ENCODE measurements around the gene BSN. TPM values are rescaled to one million over a fixed set of nuclear protein-coding genes. Genes with fewer than 3 reads are reported as not detected.

The BSN gene
- total RNA-seq, 2 donors from 2014 or later = 0.13 to 0.22 TPM

DNA sequence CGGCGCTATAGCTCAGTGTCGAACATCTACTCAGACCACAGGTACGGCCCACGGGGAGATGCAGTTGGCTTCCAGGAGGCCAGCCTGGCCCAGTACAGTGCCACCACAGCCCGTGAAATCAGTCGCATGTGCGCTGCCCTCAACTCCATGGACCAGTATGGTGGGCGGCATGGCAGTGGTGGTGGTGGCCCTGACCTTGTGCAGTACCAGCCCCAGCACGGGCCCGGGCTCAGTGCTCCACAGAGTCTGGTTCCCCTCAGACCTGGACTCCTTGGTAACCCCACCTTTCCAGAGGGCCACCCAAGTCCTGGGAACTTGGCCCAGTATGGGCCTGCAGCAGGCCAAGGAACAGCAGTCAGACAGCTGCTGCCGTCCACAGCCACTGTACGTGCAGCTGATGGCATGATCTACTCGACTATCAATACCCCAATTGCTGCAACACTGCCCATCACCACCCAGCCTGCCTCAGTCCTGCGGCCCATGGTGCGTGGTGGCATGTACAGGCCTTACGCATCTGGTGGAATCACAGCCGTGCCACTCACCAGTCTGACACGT, 101.5 kb downstream of the BSN start:
- no peaks in the 10 kb centered on the region for H3K36me3 Mint-ChIP-seq (ENCODE audit: low read depth)
- no peak for ATAC-seq (replicated peaks)
- no peaks in the 10 kb centered on the region for H3K4me1 Mint-ChIP-seq
- no peak overlapping the region for H3K4me3 Mint-ChIP-seq
- no peak overlapping the region for H3K27ac Mint-ChIP-seq
- H3K27me3 Mint-ChIP-seq = no peaks in the 10 kb centered on the region
- H3K9me3 Mint-ChIP-seq = no peaks in the 10 kb centered on the region

DNA sequence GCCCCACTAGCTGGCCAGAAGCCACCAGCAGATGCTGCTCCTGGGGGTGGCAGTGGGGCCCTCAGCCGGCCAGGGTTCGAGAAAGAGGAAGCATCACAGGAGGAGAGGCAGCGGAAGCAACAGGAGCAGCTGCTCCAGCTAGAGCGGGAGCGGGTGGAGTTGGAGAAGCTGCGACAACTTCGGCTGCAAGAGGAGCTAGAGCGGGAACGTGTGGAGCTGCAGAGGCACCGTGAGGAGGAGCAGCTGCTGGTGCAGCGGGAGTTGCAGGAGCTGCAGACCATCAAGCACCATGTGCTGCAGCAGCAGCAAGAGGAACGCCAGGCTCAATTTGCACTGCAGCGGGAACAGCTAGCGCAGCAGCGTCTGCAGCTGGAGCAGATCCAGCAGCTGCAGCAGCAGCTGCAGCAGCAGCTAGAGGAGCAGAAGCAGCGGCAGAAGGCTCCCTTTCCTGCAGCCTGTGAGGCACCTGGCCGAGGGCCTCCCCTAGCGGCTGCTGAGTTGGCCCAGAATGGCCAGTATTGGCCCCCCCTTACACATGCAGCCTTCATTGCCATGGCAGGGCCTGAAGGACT, 102.3 kb downstream of the BSN start:
- Mint-ChIP-seq H3K4me3 (no peak overlapping the region), H3K9me3 (no peaks in the 10 kb centered on the region), H3K27ac (no peak overlapping the region), H3K4me1 (no peaks in the 10 kb centered on the region), H3K27me3 (no peaks in the 10 kb centered on the region), H3K36me3 (ENCODE audit: low read depth) (no peaks in the 10 kb centered on the region)
- no peak for ATAC-seq (replicated peaks)

DNA sequence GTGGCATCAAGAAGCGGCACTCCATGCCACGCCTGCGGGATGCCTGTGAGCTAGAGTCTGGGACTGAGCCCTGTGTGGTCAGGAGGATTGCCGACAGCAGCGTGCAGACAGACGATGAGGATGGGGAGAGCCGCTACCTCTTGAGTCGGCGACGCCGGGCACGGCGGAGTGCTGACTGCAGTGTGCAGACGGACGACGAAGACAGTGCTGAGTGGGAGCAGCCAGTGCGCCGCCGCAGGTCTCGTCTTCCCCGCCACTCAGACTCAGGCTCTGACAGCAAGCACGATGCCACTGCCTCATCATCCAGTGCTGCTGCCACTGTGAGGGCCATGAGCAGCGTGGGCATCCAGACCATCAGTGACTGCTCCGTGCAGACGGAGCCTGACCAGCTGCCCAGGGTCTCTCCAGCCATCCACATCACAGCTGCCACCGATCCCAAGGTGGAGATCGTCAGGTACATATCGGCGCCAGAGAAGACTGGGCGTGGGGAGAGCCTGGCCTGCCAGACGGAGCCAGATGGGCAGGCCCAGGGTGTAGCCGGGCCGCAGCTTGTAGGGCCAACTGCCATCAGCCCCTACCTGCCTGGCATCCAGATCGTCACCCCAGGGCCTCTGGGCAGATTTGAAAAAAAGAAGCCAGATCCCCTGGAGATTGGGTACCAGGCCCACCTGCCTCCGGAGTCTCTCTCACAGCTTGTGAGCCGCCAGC, 103.1 kb downstream of the BSN start:
- H3K27me3 Mint-ChIP-seq = no peaks in the 10 kb centered on the region
- H3K4me3 Mint-ChIP-seq = no peak overlapping the region
- no peak for ATAC-seq (replicated peaks)
- no peaks in the 10 kb centered on the region for H3K9me3 Mint-ChIP-seq
- no peaks in the 10 kb centered on the region for H3K36me3 Mint-ChIP-seq (ENCODE audit: low read depth)
- no peaks in the 10 kb centered on the region for H3K4me1 Mint-ChIP-seq
- H3K27ac Mint-ChIP-seq = no peak overlapping the region

DNA sequence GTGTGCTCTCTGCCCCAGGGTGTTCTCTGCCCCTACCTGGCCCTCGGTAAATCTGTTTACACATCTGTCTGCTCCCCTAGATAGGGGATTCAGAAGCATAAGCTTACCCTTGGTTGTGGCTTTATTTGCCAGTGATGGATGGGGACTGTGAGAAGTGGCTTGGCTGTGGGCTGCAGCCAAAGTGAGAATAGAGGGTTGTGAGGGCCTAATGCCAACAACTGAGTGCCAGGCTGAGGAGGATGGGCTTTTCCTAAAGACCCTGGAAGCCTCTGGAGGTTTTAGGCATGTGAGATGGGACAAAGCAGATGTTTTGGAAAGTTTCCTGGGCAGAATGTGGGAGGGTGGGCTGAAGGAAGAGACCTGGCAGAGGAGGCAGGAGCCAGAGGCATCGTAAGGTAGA, 104.4 kb downstream of the BSN start:
- Mint-ChIP-seq H3K36me3 (ENCODE audit: low read depth) (no peaks in the 10 kb centered on the region), H3K4me3 (no peak overlapping the region), H3K27me3 (no peaks in the 10 kb centered on the region), H3K9me3 (no peaks in the 10 kb centered on the region), H3K27ac (no peak overlapping the region), H3K4me1 (no peaks in the 10 kb centered on the region)
- ATAC-seq (replicated peaks) = no peak

DNA sequence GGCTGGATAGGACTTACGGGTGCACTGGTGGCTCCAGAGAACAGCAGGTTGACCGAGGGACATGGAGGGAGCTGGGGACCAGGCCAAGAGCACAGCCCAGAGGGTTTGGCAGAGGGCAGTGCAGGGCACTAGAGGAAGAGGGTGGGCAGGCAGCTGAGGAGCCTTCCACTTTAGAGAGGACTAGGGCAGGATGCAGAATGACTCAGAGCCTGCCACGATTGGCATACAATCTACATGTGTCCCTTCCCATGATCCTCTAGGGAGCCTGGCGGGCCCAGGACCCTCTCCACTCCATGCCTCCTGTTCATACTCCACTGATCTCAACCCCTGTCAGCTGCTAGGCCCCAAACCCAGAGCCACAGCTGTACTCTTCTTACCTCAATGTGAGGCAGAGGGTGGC, 105.5 kb downstream of the BSN start:
- Mint-ChIP-seq H3K4me1 (no peaks in the 10 kb centered on the region), H3K36me3 (ENCODE audit: low read depth) (no peaks in the 10 kb centered on the region), H3K27ac (no peak overlapping the region), H3K4me3 (no peak overlapping the region), H3K9me3 (no peaks in the 10 kb centered on the region), H3K27me3 (no peaks in the 10 kb centered on the region)
- ATAC-seq (replicated peaks) = no peak

DNA sequence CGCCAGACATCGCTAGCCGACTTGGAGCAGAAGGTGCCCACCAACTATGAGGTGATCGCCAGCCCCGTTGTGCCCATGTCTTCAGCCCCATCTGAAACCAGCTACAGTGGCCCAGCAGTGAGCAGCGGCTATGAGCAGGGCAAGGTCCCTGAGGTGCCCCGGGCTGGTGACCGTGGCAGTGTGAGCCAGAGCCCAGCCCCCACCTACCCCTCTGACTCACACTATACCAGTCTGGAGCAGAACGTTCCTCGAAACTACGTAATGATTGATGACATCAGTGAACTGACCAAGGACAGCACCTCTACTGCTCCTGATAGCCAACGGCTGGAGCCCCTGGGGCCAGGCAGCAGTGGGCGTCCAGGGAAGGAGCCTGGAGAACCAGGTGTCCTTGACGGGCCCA, 107.0 kb downstream of the BSN start:
- Mint-ChIP-seq H3K27me3 (no peaks in the 10 kb centered on the region), H3K4me1 (no peaks in the 10 kb centered on the region), H3K9me3 (no peaks in the 10 kb centered on the region), H3K4me3 (no peak overlapping the region), H3K27ac (no peak overlapping the region), H3K36me3 (ENCODE audit: low read depth) (no peaks in the 10 kb centered on the region)
- no peak for ATAC-seq (replicated peaks)

DNA sequence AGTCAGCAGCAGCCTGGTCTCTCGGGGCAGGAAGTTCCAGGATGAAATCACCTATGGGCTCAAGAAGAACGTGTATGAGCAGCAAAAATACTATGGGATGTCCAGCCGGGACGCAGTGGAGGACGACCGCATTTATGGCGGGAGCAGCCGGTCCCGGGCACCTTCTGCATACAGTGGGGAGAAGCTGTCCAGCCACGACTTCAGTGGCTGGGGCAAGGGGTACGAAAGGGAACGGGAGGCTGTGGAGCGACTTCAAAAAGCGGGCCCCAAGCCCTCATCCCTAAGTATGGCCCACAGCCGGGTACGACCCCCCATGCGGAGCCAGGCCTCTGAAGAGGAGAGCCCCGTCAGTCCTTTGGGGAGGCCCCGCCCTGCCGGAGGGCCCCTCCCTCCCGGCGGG, 107.7 kb downstream of the BSN start:
- ATAC-seq (replicated peaks) = no peak
- Mint-ChIP-seq H3K27me3 (no peaks in the 10 kb centered on the region), H3K4me1 (no peaks in the 10 kb centered on the region), H3K9me3 (no peaks in the 10 kb centered on the region), H3K27ac (no peak overlapping the region), H3K4me3 (no peak overlapping the region), H3K36me3 (ENCODE audit: low read depth) (no peaks in the 10 kb centered on the region)

DNA sequence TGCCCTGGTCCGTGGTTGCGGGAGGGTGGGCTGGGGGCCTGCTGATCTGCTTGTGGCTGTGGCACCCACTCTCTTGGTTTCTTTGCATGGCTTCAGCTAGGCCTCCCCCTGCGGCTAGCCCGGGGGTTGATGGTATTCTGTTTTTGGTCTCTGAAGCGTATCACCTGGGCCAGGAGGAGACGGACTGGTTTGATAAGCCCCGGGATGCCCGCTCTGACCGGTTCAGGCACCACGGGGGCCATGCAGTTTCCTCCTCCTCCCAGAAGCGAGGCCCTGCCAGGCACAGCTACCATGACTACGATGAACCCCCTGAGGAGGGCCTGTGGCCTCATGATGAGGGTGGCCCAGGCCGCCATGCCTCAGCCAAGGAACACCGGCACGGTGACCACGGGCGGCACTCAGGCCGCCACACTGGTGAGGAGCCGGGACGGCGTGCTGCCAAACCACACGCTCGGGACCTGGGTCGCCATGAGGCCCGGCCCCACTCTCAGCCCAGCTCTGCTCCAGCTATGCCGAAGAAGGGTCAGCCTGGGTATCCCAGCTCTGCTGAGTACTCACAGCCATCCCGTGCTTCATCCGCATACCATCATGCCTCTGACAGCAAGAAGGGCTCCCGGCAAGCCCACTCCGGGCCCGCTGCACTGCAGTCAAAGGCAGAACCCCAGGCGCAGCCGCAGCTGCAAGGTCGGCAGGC, 108.6 kb downstream of the BSN start:
- Mint-ChIP-seq H3K4me1 (no peaks in the 10 kb centered on the region), H3K27me3 (no peaks in the 10 kb centered on the region), H3K36me3 (ENCODE audit: low read depth) (no peaks in the 10 kb centered on the region), H3K27ac (no peak overlapping the region), H3K9me3 (no peaks in the 10 kb centered on the region), H3K4me3 (no peak overlapping the region)
- no peak for ATAC-seq (replicated peaks)

DNA sequence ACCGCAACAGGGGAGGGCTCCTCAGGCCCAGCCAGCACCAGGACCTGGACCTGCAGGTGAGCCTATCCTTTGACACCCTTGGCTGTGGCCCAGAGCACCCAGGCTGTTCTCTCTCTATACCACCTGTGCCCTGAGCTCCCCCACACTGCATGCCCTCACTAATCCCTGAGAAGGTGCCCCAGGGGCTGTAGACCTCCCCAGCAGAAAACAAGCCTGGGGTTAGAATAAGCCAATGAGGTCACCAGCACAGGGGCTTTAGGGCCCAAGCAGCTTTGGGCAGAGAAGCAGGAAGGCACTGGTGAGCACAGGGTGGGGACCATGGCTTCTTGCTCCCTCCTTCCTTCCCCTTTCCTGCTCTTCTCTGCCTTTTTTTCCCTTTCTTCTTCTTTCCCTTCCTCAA, 109.6 kb downstream of the BSN start:
- Mint-ChIP-seq H3K4me1 (no peaks in the 10 kb centered on the region), H3K36me3 (ENCODE audit: low read depth) (no peaks in the 10 kb centered on the region), H3K27me3 (no peaks in the 10 kb centered on the region), H3K27ac (no peak overlapping the region), H3K4me3 (no peak overlapping the region), H3K9me3 (no peaks in the 10 kb centered on the region)
- no peak for ATAC-seq (replicated peaks)

DNA sequence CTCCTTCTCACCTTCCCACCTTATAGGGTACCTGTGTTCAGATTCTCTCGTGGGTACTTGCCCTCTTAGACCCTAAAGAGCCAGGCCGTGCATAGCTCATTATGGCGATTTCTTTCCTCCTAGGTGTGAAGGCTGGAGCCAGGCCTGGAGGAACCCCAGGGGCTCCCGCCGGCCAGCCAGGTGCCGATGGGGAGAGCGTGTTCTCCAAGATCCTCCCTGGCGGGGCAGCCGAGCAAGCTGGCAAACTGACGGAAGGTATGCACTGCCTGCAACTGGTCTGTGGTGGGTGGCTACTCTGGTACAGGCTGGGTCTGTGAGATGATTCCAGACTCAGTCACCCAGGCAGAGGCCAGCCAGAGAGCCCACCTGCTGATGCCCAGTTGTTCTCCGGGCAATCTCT, 110.0 kb downstream of the BSN start:
- H3K36me3 Mint-ChIP-seq (ENCODE audit: low read depth) = no peaks in the 10 kb centered on the region
- H3K4me3 Mint-ChIP-seq = no peak overlapping the region
- H3K4me1 Mint-ChIP-seq = no peaks in the 10 kb centered on the region
- ATAC-seq (replicated peaks) = no peak
- no peaks in the 10 kb centered on the region for H3K27me3 Mint-ChIP-seq
- no peaks in the 10 kb centered on the region for H3K9me3 Mint-ChIP-seq
- no peak overlapping the region for H3K27ac Mint-ChIP-seq

DNA sequence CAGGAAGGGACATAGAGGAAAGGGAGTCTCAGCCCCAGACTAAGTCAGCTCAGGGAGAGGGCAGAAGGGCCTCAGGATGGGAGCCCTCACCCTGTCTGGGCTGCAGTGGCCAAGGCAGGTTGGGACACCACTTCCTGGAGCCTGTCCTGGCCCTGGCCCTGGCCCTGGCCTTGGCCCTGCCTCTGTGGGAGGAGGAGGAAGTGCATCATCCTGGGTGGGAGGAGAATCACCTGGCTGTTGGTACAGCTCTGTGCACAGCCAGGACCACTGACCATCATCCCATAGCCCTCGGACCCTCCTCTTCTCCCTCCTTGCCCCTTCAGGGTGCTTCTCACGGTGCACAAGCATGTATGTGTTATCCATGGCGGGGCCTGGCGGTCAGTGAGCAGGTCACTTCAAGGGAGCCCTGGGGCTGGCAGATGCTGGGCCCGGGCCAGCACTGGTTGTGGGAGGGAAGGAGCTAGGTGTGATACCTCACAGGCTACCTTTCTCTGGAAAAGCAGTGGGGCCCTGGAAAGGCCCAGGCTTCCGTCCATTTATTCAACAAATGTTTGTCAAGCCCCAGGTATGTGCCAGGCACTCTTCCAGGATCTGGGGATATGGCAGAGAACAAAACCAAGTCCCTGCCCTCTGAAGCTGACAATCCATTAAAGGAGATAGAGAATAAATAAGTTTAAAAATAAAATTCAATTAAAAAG, 111.7 kb downstream of the BSN start:
- H3K36me3 Mint-ChIP-seq (ENCODE audit: low read depth) = no peaks in the 10 kb centered on the region
- ATAC-seq (replicated peaks) = peak; percentile 28
- H3K4me1 Mint-ChIP-seq = no peaks in the 10 kb centered on the region
- no peaks in the 10 kb centered on the region for H3K9me3 Mint-ChIP-seq
- no peak overlapping the region for H3K27ac Mint-ChIP-seq
- no peaks in the 10 kb centered on the region for H3K27me3 Mint-ChIP-seq
- H3K4me3 Mint-ChIP-seq = no peak overlapping the region

DNA sequence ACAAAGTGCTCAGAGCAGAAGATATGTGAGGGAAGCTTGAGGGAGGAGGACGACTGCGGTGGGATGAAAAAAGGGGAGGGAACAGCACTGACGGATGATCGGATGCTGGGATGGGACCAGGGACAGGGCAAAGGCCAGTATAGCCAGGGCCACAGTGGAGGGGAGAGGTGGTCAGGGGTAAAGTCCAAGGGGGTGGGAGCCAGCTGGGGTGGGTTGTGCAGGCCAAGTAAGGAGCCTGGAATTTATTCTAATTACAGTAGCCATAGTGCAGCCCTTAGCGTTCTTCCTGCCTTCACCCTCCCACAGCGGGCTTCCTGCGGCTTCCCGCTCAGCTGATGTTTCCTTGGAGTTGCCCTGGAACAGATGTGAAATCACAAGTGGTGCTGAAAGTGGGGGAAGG, 112.3 kb downstream of the BSN start:
- H3K36me3 Mint-ChIP-seq (ENCODE audit: low read depth) = no peaks in the 10 kb centered on the region
- no peaks in the 10 kb centered on the region for H3K27me3 Mint-ChIP-seq
- H3K4me3 Mint-ChIP-seq = no peak overlapping the region
- H3K9me3 Mint-ChIP-seq = no peaks in the 10 kb centered on the region
- ATAC-seq (replicated peaks) = no peak
- H3K4me1 Mint-ChIP-seq = no peaks in the 10 kb centered on the region
- H3K27ac Mint-ChIP-seq = no peak overlapping the region

DNA sequence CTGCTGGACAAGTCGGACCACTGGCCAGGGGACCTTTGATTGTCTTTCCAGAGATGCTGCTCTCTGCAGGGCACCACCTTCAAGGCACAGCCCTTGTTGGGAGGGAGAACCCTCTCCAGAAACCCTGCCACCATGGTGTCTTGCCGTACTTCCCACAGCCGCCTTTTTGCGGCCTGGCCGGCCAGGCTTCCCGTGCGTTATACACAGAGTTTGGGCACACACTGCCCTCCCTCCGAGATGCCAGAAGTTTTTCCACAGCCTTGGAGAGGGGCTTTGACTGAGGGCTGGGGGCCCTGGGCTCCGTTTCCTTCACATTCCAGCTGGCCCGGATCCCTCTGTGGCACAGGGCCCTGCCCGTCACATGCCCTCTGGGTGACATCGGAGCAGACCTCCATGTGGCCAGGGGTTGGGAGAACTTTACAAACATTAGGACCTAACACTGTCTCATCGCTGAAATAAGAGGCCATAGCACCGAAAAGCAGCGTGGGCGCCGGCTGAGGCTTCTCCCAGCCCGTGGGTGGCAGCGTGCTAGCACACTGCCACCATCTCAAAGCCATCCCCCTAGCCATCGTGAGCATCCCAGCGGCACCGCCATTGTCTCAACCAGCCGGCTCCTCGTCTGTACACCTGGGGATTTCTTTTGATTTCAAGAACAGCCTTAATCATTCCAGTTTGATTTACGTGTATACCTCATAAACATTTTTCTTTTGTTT, 113.6 kb downstream of the BSN start:
- no peaks in the 10 kb centered on the region for H3K36me3 Mint-ChIP-seq (ENCODE audit: low read depth)
- H3K9me3 Mint-ChIP-seq = no peaks in the 10 kb centered on the region
- no peak for ATAC-seq (replicated peaks)
- peaks cover 5% of the 10 kb centered on the region for H3K4me1 Mint-ChIP-seq
- no peak overlapping the region for H3K27ac Mint-ChIP-seq
- no peak overlapping the region for H3K4me3 Mint-ChIP-seq
- no peaks in the 10 kb centered on the region for H3K27me3 Mint-ChIP-seq

DNA sequence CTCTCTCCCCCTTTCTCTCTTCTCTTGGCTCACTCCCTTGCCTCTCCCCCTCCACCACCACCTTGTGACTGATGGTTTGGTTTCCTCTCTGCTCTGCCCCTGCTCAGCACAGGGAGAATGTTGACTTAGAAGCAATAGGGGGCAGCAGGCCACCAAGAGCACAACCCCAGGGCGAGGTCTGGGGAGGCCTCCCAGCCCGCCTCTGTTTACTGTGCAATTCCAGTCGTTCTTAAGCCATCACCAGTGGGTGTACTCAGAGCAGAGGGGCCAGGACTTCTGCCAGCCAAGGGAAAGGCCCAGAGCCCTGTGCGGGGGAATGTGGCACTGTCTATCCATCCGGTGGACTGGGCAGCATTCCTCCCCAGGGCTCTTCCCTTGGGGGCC, 114.1 kb downstream of the BSN start:
- no peaks in the 10 kb centered on the region for H3K27me3 Mint-ChIP-seq
- no peak overlapping the region for H3K4me3 Mint-ChIP-seq

More for the DNA sequence above, 114.1 kb downstream of the BSN start:
- H3K27ac Mint-ChIP-seq = no peak overlapping the region
- peaks cover 5% of the 10 kb centered on the region for H3K4me1 Mint-ChIP-seq
- H3K9me3 Mint-ChIP-seq = no peaks in the 10 kb centered on the region
- H3K36me3 Mint-ChIP-seq (ENCODE audit: low read depth) = no peaks in the 10 kb centered on the region
- ATAC-seq (replicated peaks) = no peak
